Measurements from ENCODE around the gene IFI27. TPM values are rescaled to one million over a fixed set of nuclear protein-coding genes. Genes with fewer than 3 reads are reported as not detected.

IFI27 gene
- total and polyA plus RNA-seq, 9 of the 15 experiments (the other 6 are each of a cell fraction or from before 2014, with no cell fraction given) = 0.19 to 3.4 (median 1.4) TPM; not detected in 1

DNA sequence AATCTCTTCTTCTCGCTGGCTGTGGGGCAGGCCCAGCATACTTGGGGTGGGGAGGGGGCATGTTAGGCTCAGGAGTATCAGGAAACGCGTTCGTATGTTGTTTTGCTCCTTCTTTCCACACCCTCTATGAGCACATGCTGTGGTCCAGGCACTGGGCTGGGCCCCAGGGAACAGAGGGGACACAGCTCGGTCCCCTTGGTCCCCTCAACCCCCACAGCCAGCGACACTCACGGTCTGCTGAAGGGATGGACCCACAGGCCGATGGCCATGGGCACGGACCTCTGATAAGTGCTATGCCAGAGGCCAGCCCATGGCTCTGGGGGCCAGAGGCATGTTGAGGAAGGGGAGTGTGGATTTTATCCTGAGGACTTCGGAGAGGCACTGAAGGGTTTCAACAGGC, 6.2 kb downstream of the IFI27 start:
- DNase-seq (ENCODE audit: extremely low read depth in 1 of 4, low spot score in 3 of 4) (no peak), ATAC-seq (no peak), FAIRE-seq (no peak)
- Histone ChIP-seq H2AFZ (ENCODE audit: low read depth, low read length) (no peak overlapping the region), H3K36me3 (ENCODE audit: control insufficient read depth, insufficient read depth, low read length) (no peaks in the 10 kb centered on the region), H3K9me3 (replicated peaks; ENCODE audit: control insufficient read depth, insufficient read depth, low read depth, low read length) (no peaks in the 10 kb centered on the region), H3K4me2 (ENCODE audit: insufficient read depth, low read length) (no peak overlapping the region), H3K4me3 (no peak overlapping the region), H3K79me2 (ENCODE audit: control insufficient read depth, insufficient read depth, low read length) (no peaks in the 10 kb centered on the region), H3K27me3 (ENCODE audit: control insufficient read depth in 2 of 2, insufficient read depth in 2 of 2, low read length in 2 of 2) (peaks cover 2 to 27% of the 10 kb centered on the region in 2 experiments; a peak in 3 of 5 replicates), H3K9me1 (ENCODE audit: control insufficient read depth, insufficient read depth, low read length) (no peaks in the 10 kb centered on the region), H4K20me1 (replicated peaks; ENCODE audit: control insufficient read depth, insufficient read depth, low read length) (no peaks in the 10 kb centered on the region; the same call in 1 of the 2 replicates), H3K4me1 (replicated peaks in 1 of 2; ENCODE audit: control insufficient read depth in 2 of 2, insufficient read depth in 2 of 2, low read length in 2 of 2) (no peaks in the 10 kb centered on the region; a peak in 1 of 5 replicates), H3K9ac (ENCODE audit: insufficient read depth in 1 of 2, low read depth in 2 of 2, low read length in 2 of 2) (no peak overlapping the region), H3K27ac (ENCODE audit: extremely low read depth, low read depth, low read length) (no peak overlapping the region)
- TF ChIP-seq ZNF695 (CRISPR knock-in tag; IDR thresholded peaks at IDR 0.05) (no peak), CTCFL (IDR thresholded peaks at IDR 0.05; ENCODE audit: borderline replicate concordance, insufficient read depth, low read depth, low read length, poor library complexity, severe bottlenecking) (no peak), CC2D1A (IDR thresholded peaks at IDR 0.05) (no peak), CAMTA2 (CRISPR knock-in tag; conservative IDR thresholded peaks at IDR 0.05) (no peak)
- in situ Hi-C loops (cut with MboI) (no loop called here), intact Hi-C loops (cut with micrococcal nuclease) (no loop called here)
- ChIA-PET POLR2A (no interaction called here), CTCF (ENCODE audit: low intra/inter-chr PET ratio) (no interaction called here)
- WGBS (ENCODE audit: insufficient coverage, low coverage, missing lambda C conversion rate) = 2% methylated on average over 8 of the region's 10 CpGs
- no TSS peak for BruUV-seq (replicated peaks)
